Coronary artery (tissue), 2 donors: ENCODE data around the gene CHST12.
"Not testable (repeated sequence)": the region's sequence is repeated elsewhere in the genome, so short reads cannot be mapped to it uniquely, and the experiment has no call there.

ENCODE experiments used
- DNase-seq: peaks from one replicate; pipeline ENCODE4 v3.0.0-alpha.2; 2017; ENCODE audit warnings: low spot score
- H3K27ac ChIP-seq, 2 donors: fragments of 200-600 bp; sonication (generic); one replicate each; pipeline ENCODE4 v1.5.1; 2016 to 2019
- H3K4me3 ChIP-seq: fragments of 200-600 bp; sonication (generic); 2 replicates; pipeline ENCODE4 v1.5.1; 2016; ENCODE audit warnings: mild to moderate bottlenecking, moderate library complexity
- CTCF ChIP-seq: fragments of 200-600 bp; sonication (generic); IDR thresholded peaks from one replicate; pipeline ENCODE4 v1.5.1; 2019; ENCODE audit warnings: antibody characterized with exemption

Gene CHST12

GRCh38 chr7:2372724-2373123, 30.7 kb upstream of the CHST12 start:
- DNase-seq: no peak
- Histone ChIP-seq H3K4me3 (no peak overlapping the region), H3K27ac (no peak overlapping the region)
- no peak for TF ChIP-seq CTCF

- no peak for TF ChIP-seq CTCF
- no peak for DNase-seq
- Histone ChIP-seq H3K27ac (no peak overlapping the region), H3K4me3 (no peak overlapping the region)
Measured at GRCh38 chr7:2373124-2373556, 30.3 kb upstream of the CHST12 start.

- DNase-seq: no peak
- H3K27ac ChIP-seq: no peak overlapping the region
Measured at GRCh38 chr7:2373646-2374045, 29.8 kb upstream of the CHST12 start.

GRCh38 chr7:2374401-2374800, 29.0 kb upstream of the CHST12 start:
- Histone ChIP-seq H3K4me3 (no peak overlapping the region), H3K27ac (no peak overlapping the region)
- no peak for TF ChIP-seq CTCF
- DNase-seq: no peak

More at GRCh38 chr7:2373646-2374045, 29.8 kb upstream of the CHST12 start:
- TF ChIP-seq CTCF: no peak
- H3K4me3 ChIP-seq: no peak overlapping the region

GRCh38 chr7:2374830-2375728, 28.3 kb upstream of the CHST12 start:
- no peak for DNase-seq
- Histone ChIP-seq H3K4me3 (no peak overlapping the region), H3K27ac (no peak overlapping the region)
- no peak for TF ChIP-seq CTCF

- TF ChIP-seq CTCF: no peak
- DNase-seq: no peak
- no peak overlapping the region for H3K27ac ChIP-seq
- no peak overlapping the region for H3K4me3 ChIP-seq
Measured at GRCh38 chr7:2376351-2377154, 26.9 kb upstream of the CHST12 start.

- DNase-seq, H3K4me3 ChIP-seq, H3K27ac ChIP-seq: not testable (repeated sequence)
Measured at GRCh38 chr7:2377492-2377891, 25.9 kb upstream of the CHST12 start.

- not testable (repeated sequence) for DNase-seq, H3K27ac ChIP-seq, H3K4me3 ChIP-seq
Measured at GRCh38 chr7:2378125-2378524, 25.3 kb upstream of the CHST12 start.
